ENCODE results near the gene MYRIP.
A peak's percentile ranks its signal among the peaks of the same experiment; 100 is the strongest.

MYRIP gene

DNA sequence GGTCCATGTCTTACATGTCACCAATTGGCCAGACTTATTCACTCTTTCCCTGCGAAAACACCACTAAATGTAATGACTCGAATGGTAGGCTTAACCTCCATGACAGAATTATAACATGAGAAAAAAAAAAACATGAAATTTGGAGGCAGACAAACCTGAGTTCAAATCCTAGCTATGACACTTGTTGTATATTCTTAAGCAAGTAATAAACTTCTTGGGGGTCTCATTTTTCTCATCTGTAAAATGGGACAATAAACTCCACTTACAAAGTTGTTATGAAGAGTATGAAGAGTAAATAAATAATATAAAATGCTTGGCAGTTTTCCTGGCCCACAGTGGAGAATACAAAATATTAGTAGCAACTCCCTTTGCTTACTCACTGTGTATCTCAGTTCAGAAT, 488.7 kb downstream of the MYRIP start:
- DNase-seq: no peak

GRCh38 chr3:40299130-40299720, 489.8 kb downstream of the MYRIP start:
- DNase-seq: no peak

DNA sequence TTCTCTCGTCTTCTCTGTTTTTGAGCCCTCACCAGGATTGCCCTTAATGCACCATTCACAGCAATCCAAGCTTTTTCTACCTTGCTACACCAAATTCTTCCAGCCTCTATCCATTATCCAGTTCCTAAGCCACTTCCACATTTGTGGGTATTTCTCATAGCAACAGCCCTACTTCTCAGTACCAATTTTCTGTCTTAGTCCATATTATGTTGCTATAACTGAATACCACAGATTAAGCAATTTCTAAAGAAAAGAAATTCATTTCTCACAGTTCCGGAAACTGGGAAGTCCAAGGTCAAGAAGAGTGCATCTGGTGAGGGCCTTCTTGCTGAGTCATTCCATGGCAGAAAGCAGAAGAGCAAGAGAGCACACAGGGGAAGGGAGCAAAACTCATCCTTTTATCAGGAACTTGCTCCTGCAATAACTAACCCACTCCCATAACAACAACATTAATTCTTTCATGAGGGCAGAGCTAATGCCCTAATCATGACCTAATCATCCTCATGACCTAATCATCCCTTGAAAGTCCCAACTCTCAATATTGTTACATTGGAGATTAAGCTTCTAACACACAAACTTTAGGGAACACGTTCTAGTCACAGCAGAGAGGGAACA, 490.4 kb downstream of the MYRIP start:
- DNase-seq: no peak

DNA sequence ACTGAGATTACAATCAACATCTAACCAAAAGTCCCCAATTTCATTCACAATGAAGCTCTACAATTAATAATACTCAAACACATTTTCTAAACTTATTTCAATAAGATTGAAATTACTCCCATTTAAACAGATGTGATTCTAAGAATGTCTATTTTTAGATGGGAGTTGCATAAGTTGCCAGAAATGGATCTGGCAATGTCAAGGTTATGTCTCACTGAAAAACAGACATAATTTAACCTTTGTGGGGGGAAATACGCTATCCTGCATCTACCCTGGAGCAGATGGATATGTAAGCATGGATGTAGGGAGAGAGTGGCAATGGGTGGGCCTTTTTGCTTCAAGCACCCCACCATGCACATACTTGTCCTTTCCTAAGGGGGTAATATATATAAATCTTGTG, 493.4 kb downstream of the MYRIP start:
- DNase-seq: no peak

DNA sequence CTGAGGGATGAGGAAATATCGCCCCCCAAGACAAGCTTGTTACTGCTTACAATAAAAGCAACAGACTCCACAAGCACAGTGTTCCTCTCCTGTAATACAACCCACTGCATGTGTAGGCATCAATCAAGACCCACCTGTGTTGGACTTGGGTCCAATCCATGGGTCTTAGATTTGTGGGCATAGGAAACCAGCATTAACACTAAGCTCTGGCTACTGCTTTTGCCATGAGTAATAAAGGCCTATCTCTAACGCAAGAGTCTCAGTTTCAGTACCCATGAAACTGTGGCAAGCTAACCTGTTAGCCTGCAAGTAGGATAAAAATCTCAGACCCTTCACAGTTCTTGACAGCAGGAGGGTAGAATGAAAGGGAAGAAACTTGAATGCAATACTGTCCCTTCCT, 494.9 kb downstream of the MYRIP start:
- no peak for DNase-seq

DNA sequence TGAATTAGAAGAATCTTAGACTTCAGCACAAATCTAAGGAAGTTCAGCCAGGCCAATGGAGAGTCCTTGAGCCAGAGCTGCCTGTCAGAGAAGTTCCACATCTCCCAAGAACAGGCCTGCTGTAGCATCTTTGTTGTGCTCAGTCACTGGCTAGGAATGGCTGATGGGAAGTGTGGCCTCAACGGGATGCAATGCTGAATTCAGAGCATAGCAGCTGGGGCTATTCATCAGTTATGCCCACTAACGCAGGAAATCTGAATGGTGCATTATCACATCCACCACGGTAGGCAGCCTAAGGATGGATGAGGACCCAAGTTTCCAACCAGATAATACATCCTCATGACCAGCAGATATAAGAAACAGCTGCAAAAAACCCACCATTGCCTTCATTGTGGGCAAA, 496.9 kb downstream of the MYRIP start:
- DNase-seq: no peak

DNA sequence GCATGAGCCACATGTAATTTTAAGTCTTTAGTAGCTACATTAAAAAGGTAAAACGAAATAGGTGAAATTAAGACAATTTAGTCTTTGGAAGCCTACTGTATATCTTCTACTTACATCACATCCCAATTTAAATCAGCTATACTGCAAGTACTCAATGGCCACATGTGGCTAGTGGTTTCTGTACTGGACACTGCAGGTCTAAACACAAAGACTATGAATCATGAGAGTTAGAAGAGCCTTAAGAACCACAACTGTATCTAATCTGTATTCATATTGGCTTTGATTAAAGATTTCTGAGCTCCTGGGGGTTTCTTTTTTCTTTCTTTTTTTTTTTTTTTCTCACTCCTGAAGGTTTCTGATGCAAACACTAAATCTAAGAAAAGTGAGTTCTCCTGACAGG, 497.8 kb downstream of the MYRIP start:
- no peak for DNase-seq

DNA sequence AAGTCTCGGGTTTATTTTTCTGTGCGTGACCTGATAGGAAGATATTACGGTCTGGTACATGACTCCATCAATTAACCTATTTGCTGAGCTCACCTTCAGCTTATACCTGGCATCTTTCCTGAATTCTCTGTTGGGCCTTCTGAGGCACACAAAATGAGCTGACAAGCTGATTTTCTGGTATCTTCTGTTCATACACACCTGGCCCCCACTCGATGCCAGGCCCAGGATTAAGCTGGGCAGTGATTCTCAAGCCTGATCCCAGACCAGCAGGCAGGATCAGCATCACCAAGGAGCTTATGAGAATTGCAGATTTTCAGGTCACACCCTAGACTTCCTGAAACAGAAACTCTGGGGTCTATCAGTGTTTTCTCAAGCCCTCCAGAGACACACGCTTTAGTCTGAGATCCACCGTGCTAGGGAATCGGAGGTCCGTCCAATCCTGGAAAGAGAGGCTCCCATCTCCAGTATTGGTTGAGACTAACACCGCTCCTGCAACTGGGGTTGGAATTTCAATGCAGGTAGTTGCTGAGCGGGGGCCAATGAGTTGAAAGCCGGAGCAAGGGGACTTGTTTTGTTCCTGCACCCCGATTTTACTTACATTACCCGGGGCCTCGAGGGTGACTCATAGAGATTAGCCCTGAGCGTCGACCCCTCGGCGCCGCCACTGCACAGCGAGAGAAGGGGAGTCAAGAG, 499.5 kb downstream of the MYRIP start:
- DNase-seq: peak; percentile 5

DNA sequence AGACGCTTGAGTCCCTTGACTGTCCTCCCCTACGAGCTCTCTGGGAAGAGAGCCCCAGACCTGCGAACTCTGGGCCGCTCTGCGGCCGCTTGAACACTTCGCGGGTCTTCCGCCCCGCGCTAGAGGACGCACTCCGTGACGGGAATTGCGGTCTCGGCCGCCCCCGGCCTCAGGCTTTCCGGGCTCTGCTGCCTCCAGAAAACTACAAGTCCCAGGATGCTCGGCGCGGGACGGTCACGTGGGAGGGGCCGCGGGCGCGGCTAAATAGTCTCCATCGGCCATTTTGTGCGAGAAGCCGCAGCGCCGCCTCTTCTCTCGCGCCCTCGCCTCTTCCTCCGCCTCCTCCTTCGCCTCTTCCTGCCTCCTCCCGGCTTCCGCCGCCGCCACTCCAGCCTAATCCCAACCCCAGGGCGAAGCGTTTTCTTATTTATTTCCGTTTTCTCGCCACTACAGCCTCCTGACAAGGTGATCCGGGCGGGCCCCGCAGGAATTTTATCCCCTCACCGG, 500.1 kb downstream of the MYRIP start, which contains the start of gene EIF1B:
EIF1B (plus strand) TSS at position 290 of the 507 bp plus-strand sequence. CDS start 235 bp downstream, outside the sequence.
- DNase-seq: peak; percentile 99

Measured in CD4-positive, alpha-beta T cell treated with Interleukin-6 for 4 hours (primary cell).